K562 (cell line): Measurements from ENCODE around the gene KCNK1. TPM values are rescaled to one million over a fixed set of nuclear protein-coding genes. Genes with fewer than 3 reads are reported as not detected.

ENCODE experiments used
- ARID1B ChIP-seq: fragments of 450-650 bp; IDR thresholded peaks from 2 replicates; pipeline ENCODE4 v1.6.1; 2016; ENCODE audit warnings: antibody characterized with exemption, mild to moderate bottlenecking, inconsistent platforms
- CBFA2T3 ChIP-seq: fragments of 450-650 bp; IDR thresholded peaks from 2 replicates; pipeline ENCODE4 v1.6.1; 2017
- CEBPB ChIP-seq: fragments of 450-650 bp; IDR thresholded peaks from 2 replicates; pipeline ENCODE4 v1.6.1; 2016; ENCODE audit warnings: missing genetic modification characterization, missing compliant biosample characterization
- DMBX1 ChIP-seq: fragments of 250-450 bp; sonication (Bioruptor Pico); IDR thresholded peaks from 2 replicates; pipeline ENCODE4 v1.8.0; 2022; ENCODE audit warnings: inconsistent platforms, mild to moderate bottlenecking, moderate library complexity, borderline replicate concordance
- HDAC2 ChIP-seq: fragments of 450-650 bp; IDR thresholded peaks from 2 replicates; pipeline ENCODE4 v1.6.1; 2016; ENCODE audit warnings: mild to moderate bottlenecking
- HLTF ChIP-seq: fragments of 450-650 bp; IDR thresholded peaks from 2 replicates; pipeline ENCODE4 v1.6.1; 2016
- HNRNPH1 ChIP-seq: fragments of 200-400 bp; formaldehyde crosslinking; optimal IDR thresholded peaks from 2 replicates; pipeline ENCODE3; 2017; ENCODE audit warnings: low read depth, mild to moderate bottlenecking, low read length, moderate library complexity
- NFIC ChIP-seq: fragments of 450-650 bp; IDR thresholded peaks from 2 replicates; pipeline ENCODE4 v1.6.1; 2017; ENCODE audit warnings: mild to moderate bottlenecking, inconsistent platforms
- POLR2AphosphoS5 ChIP-seq: IDR thresholded peaks from 2 replicates; pipeline ENCODE4 v1.6.1; 2011; ENCODE audit warnings: mild to moderate bottlenecking, low read depth, low read length, moderate library complexity; ENCODE audit not compliant: control insufficient read depth, insufficient read depth
- RREB1 ChIP-seq: fragments of 250-450 bp; sonication (Bioruptor Pico); IDR thresholded peaks from 2 replicates; pipeline ENCODE4 v1.4.0; 2020
- SMAD1 ChIP-seq: fragments of 150-350 bp; IDR thresholded peaks from 2 replicates; pipeline ENCODE4 v1.6.1; 2014; ENCODE audit warnings: low read length, low read depth; ENCODE audit not compliant: partially characterized antibody
- SNIP1 ChIP-seq: fragments of 450-650 bp; IDR thresholded peaks from 2 replicates; pipeline ENCODE4 v1.7.1; 2017; ENCODE audit warnings: low read depth, mild to moderate bottlenecking
- SREBF2 ChIP-seq: sonication (generic); formaldehyde crosslinking; IDR thresholded peaks from 2 replicates; pipeline ENCODE4 v1.4.0; 2020; ENCODE audit warnings: mild to moderate bottlenecking, missing genetic modification reagents
- SRSF1 ChIP-seq: fragments of 200-400 bp; formaldehyde crosslinking; IDR thresholded peaks from 2 replicates; pipeline ENCODE4 v1.6.1; 2017; ENCODE audit warnings: mild to moderate bottlenecking, low read depth, low read length, moderate library complexity
- STAT5B ChIP-seq: fragments of 250-450 bp; sonication (Bioruptor Pico); IDR thresholded peaks from 2 replicates; pipeline ENCODE4 v1.8.0; 2021; ENCODE audit warnings: mild to moderate bottlenecking, inconsistent platforms
- TEAD4 ChIP-seq, 2 experiments: sonication (generic) in 1 of 2; formaldehyde crosslinking in 1 of 2; IDR thresholded peaks; 2 replicates each; pipeline versions ENCODE4 v1.6.1 to v1.8.0; 2012 to 2022; ENCODE audit warnings: borderline replicate concordance in 1 of 2, inconsistent platforms in 1 of 2, low read length in 1 of 2, mild to moderate bottlenecking in 1 of 2, missing genetic modification reagents in 1 of 2
- ZNF133 ChIP-seq: fragments of 250-450 bp; sonication (Bioruptor Pico); IDR thresholded peaks from 2 replicates; pipeline ENCODE4 v1.4.0; 2020; ENCODE audit warnings: mild to moderate bottlenecking
- ZNF174 ChIP-seq: fragments of 250-450 bp; sonication (Bioruptor Pico); IDR thresholded peaks from 2 replicates; pipeline ENCODE4 v1.4.0; 2020; ENCODE audit warnings: mild to moderate bottlenecking
- ZNF263 ChIP-seq: sonication (generic); formaldehyde crosslinking; IDR thresholded peaks from 2 replicates; pipeline ENCODE4 v1.8.0; 2022; ENCODE audit warnings: mild to moderate bottlenecking, missing genetic modification reagents, borderline replicate concordance
- ZNF282 ChIP-seq: sonication (generic); formaldehyde crosslinking; IDR thresholded peaks from 2 replicates; pipeline ENCODE4 v1.8.1; 2023; ENCODE audit warnings: missing genetic modification reagents
- ZNF584 ChIP-seq: fragments of 200-800 bp; sonication (Bioruptor generic); IDR thresholded peaks from 2 replicates; pipeline ENCODE4 v1.6.1; 2016; ENCODE audit warnings: low read depth, mild to moderate bottlenecking, missing genetic modification characterization, missing compliant biosample characterization
- polyA plus RNA-seq, 8 experiments: library from polyadenylated mRNA; depleted of rRNA in 4 of 8; stranded (reverse) in 5 of 8; unstranded in 3 of 8; fragments of >200 nt; fragmentation: Nextera tagmentation in 2 of 8; fragmentation: Illumina TruSeq in 1 of 8; extraction: Ambion mirVana in 2 of 8; extraction: Trizol in 1 of 8; gene quantifications; 2 replicates each; pipeline versions ENCODE4 v1.2.1 to v1.2.3, GENCODE V29; 2011 to 2014; ENCODE audit warnings: inconsistent platforms in 1 of 8, missing spikeins in 1 of 8
- total RNA-seq, 7 experiments: library from RNA; depleted of rRNA in 6 of 7; stranded (reverse); fragments of >200 nt in 6 of 7; fragmentation: Illumina TruSeq in 2 of 7; extraction: Trizol in 2 of 7; gene quantifications; 2 replicates each; pipeline versions ENCODE4 v1.2.1 to v1.2.3, GENCODE V29; 2011 to 2021; ENCODE audit warnings: low replicate concordance in 1 of 7
- TF ChIP-seq, protein P1 (sequence below), 2 experiments: fragments of 450-650 bp in 1 of 2; sonication (generic) in 1 of 2; formaldehyde crosslinking in 1 of 2; IDR thresholded peaks in 1 of 2; conservative IDR thresholded peaks in 1 of 2; 2 replicates each; pipeline versions ENCODE4 v1.6.1 to v1.8.1; 2016 to 2023; ENCODE audit warnings: mild to moderate bottlenecking in 2 of 2, moderate library complexity in 2 of 2, inconsistent platforms in 1 of 2, missing genetic modification reagents in 1 of 2

The KCNK1 gene
- total and polyA plus RNA-seq, 9 of the 15 experiments (the other 6 are each of a cell fraction or from before 2014, with no cell fraction given): 3.1 to 22.7 (median 6.0) TPM

GRCh38 chr1:233625510-233625981, 11.6 kb downstream of the KCNK1 start (continued):
- TF ChIP-seq CBFA2T3 (peak; percentile 91), HDAC2 (peak; percentile 46; the same call in 1 of the 2 replicates), ZNF282 (CRISPR knock-in tag) (no peak), CEBPB (no peak), ZNF263 (CRISPR knock-in tag) (no peak), SRSF1 (no peak), SNIP1 (no peak), NFIC (peak; percentile 51), TEAD4 (IDR thresholded peaks at IDR 0.05; ENCODE audit: low read length) (peak; percentile 49), TEAD4 (CRISPR knock-in tag; IDR thresholded peaks at IDR 0.05; ENCODE audit: borderline replicate concordance) (no peak), ZNF174 (CRISPR knock-in tag) (no peak), ZNF133 (CRISPR knock-in tag) (no peak), SREBF2 (CRISPR knock-in tag) (no peak), HLTF (0 out of 2 replicates have a peak, but pooled peaks have one; percentile 34), HNRNPH1 (no peak), ZNF584 (no peak), STAT5B (no peak), SMAD1 (no peak), DMBX1 (CRISPR knock-in tag) (no peak), ARID1B (peak; percentile 88), RREB1 (CRISPR knock-in tag) (no peak), POLR2AphosphoS5 (peak; percentile 47; the same call in 1 of the 2 replicates)
- TF ChIP-seq, protein P1, sequence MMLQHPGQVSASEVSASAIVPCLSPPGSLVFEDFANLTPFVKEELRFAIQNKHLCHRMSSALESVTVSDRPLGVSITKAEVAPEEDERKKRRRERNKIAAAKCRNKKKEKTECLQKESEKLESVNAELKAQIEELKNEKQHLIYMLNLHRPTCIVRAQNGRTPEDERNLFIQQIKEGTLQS (IDR thresholded peaks at IDR 0.05): peak; percentile 30; the same call in 1 of the 2 replicates
- TF ChIP-seq, protein P1 (CRISPR knock-in tag; conservative IDR thresholded peaks at IDR 0.05): no peak
